ENCODE measurements around the gene ULK1. TPM values are rescaled to one million over a fixed set of nuclear protein-coding genes. Genes with fewer than 3 reads are reported as not detected.
"Not testable (repeated sequence)": the region's sequence is repeated elsewhere in the genome, so short reads cannot be mapped to it uniquely, and the experiment has no call there.

Gene ULK1
- total and polyA plus RNA-seq, 3 donors from 2014 or later: 29.2 to 53.5 (median 49.9) TPM

DNA sequence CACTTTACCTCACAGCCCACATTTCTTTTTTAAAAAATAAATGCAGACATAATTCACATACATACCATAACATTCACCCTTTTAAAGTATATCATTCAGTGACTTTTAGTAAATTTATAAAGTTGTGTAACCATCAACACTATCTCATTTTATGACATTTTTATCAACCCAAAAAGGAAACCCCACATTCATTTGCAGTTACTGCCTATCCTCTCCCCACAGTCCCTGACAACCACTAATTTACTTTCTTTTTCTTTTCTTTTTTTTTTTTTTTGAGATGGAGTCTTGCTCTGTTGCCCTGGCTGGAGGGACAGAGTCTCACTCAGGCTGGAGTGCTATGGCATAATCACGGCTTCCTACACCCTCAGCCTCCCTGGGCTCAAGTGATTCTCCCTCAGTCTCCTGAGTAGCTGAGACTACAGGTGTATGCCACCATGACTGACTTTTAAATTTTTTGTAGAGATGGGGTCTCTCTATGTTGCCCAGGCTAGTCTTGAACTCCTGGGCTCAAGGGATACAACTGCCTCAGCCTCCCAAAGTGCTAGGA, 53.8 kb downstream of the ULK1 start:
- Histone ChIP-seq H3K27me3 (no peaks in the 10 kb centered on the region), H3K36me3 (ENCODE audit: low read depth, missing control alignments) (no peaks in the 10 kb centered on the region), H3K27ac (peak overlapping the region in 1 of 2 donors; percentile 88), H3K4me3 (no peak overlapping the region), H3K4me1 (peaks cover 7% of the 10 kb centered on the region), H3K9me3 (no peaks in the 10 kb centered on the region)
- DNase-seq: peak; percentile 12
- TF ChIP-seq, protein P1, sequence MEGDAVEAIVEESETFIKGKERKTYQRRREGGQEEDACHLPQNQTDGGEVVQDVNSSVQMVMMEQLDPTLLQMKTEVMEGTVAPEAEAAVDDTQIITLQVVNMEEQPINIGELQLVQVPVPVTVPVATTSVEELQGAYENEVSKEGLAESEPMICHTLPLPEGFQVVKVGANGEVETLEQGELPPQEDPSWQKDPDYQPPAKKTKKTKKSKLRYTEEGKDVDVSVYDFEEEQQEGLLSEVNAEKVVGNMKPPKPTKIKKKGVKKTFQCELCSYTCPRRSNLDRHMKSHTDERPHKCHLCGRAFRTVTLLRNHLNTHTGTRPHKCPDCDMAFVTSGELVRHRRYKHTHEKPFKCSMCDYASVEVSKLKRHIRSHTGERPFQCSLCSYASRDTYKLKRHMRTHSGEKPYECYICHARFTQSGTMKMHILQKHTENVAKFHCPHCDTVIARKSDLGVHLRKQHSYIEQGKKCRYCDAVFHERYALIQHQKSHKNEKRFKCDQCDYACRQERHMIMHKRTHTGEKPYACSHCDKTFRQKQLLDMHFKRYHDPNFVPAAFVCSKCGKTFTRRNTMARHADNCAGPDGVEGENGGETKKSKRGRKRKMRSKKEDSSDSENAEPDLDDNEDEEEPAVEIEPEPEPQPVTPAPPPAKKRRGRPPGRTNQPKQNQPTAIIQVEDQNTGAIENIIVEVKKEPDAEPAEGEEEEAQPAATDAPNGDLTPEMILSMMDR (IDR thresholded peaks at IDR 0.05): no peak
- no peak for TF ChIP-seq POLR2A (IDR thresholded peaks at IDR 0.05)
- WGBS, 2 donors: 60 to 88% methylated on average over 1 of the region's 1 CpG
- intact Hi-C loops (cut with DNase I; ENCODE audit: low total_unique reads): no loop called here

DNA sequence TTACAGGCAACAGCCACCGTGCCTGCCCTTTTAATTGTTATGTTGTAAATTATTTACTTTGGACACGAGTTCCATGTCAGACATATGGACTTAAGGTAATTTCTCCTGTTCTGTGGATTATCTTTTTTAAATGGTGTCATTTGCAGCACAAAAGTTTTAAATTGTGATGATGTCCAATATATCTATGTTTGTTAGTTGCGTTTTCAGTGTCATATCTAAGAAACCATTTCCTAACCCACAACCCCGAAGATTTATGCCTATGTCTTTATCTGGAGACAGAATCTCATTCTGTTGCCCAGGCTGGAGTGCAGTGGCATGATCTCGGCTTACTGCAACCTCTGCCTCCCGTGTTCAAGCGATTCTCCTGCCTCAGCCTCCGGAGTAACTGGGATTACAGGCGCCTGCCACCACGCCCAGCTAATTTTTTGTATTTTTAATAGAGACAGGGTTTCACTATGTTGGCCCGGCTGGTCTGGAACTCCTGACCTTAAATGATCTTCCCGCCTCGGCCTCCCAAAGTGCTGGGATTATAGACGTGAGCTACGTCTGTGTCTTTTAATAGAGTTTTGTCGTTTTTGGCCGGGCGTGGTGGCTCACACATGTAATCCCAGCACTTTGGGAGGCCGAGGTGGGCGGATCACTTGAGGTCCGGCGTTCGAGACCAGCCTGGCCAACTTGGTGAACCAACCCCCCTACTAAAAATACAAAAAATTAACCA, 54.5 kb downstream of the ULK1 start:
- Histone ChIP-seq H3K27ac (peak overlapping the region; percentile 65 to 88), H3K4me3 (peak overlapping the region; percentile 78 to 99)
- intact Hi-C loops (cut with DNase I; ENCODE audit: low total_unique reads); DNase-seq; H3K4me1 ChIP-seq; H3K9me3 ChIP-seq; H3K27me3 ChIP-seq; H3K36me3 ChIP-seq (ENCODE audit: low read depth, missing control alignments): not testable (repeated sequence)
- WGBS, 2 donors: 31 to 58% methylated on average over 23 of the region's 23 CpGs

DNA sequence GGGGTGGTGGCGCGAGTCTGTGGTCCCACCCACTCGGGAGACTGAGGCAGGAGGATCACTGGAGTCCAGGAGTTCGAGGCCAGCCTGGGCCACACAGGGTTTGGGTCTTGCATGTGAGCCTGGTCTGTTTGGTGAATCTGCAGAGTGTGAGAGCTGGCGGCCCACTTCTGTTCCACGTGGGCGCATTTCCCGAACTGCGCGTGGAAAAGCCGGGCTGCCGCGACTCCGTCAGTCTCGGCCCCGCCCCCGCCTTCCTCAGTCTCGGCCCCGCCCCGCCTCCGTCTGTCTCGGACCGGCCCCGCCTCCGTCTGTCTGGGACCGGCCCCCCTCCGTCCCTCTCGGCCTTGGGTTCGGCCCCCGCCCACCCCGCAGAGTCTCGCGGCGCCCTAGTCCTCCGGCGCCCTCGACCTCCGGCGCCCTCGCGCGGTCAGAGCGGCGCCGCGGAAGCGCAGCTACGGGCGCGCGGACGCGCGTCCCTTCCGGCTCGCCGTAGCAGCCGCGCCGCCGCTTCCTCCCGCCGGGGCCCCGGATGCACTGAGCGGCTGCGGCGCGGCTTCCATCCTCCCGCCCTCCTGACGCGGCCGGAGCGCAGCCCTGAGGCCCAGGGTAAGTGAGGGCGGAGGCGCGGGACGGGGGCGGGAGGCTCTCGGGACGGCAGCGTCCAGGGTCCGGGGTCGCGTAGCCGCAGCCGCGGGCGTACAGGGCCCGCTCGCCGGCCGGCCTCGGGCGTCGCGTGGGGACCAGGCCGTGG, 55.2 kb downstream of the ULK1 start, which contains the start of gene EP400:
TSS of gene EP400 (plus strand) at position 512 of the 751 bp plus-strand sequence. CDS start 10,678 bp downstream, outside the sequence.
- intact Hi-C loops (cut with DNase I; ENCODE audit: low total_unique reads): no loop called here
- DNase-seq: peak; percentile 98
- Histone ChIP-seq H3K4me1 (peaks cover 7% of the 10 kb centered on the region), H3K27me3 (no peaks in the 10 kb centered on the region), H3K27ac (peak within 1 kb of the TSS; percentile 65 to 88), H3K36me3 (ENCODE audit: low read depth, missing control alignments) (no peaks in the 10 kb centered on the region), H3K9me3 (no peaks in the 10 kb centered on the region), H3K4me3 (peak within 1 kb of the TSS; percentile 78 to 99)
- no peak for TF ChIP-seq POLR2A (IDR thresholded peaks at IDR 0.05)
- TF ChIP-seq, protein P1 (IDR thresholded peaks at IDR 0.05): peak; percentile 54 to 58 (median 58)
- 0 to 2% methylated on average over 1 to 80 of the region's 97 CpGs for WGBS, 2 donors

DNA sequence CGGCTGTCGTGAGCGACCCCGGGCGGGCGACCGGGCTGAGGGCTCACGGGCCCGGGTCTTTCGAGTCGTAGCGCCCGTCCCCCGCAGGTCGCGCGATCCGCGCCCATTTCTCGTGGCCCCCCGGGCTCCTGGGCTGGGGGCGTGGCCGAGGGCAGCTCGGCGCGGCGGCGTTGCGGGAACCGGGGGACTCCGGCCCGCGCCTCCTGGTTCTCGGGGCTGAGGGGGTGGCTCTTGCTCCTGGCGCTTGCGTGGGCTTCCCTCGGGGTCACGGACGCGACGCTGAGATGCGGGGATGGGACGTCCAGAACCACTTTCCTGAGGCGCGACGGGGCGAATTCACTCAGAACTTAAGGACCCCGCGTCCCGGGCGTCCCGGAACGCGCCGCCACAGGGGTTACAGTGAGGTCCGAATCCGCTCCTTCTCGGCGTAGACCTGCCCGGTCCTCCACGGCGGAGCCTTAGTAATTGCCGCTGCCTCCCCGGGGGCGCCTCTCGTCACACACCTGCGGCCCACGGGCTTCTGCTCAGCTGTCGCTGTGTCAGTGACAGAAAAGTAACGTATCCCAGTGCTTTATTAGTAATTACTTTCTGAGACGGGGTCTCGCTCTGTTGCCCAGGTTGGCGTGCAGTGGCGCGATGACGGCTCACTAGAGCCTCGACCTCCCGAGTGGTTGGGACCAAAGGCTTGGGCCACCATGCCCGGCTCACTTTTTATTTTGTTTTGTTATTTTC, 55.9 kb downstream of the ULK1 start:
- WGBS, 2 donors: 0 to 1% methylated on average over 13 to 66 of the region's 79 CpGs
- TF ChIP-seq POLR2A (IDR thresholded peaks at IDR 0.05): no peak
- TF ChIP-seq, protein P1 (IDR thresholded peaks at IDR 0.05): no peak
- intact Hi-C loops (cut with DNase I; ENCODE audit: low total_unique reads): no loop called here
- Histone ChIP-seq H3K9me3 (no peaks in the 10 kb centered on the region), H3K4me3 (peak overlapping the region; percentile 78 to 99), H3K27me3 (no peaks in the 10 kb centered on the region), H3K4me1 (peaks cover 7% of the 10 kb centered on the region), H3K27ac (peak overlapping the region; percentile 59 to 88), H3K36me3 (ENCODE audit: low read depth, missing control alignments) (no peaks in the 10 kb centered on the region)
- peak; percentile 25 for DNase-seq

DNA sequence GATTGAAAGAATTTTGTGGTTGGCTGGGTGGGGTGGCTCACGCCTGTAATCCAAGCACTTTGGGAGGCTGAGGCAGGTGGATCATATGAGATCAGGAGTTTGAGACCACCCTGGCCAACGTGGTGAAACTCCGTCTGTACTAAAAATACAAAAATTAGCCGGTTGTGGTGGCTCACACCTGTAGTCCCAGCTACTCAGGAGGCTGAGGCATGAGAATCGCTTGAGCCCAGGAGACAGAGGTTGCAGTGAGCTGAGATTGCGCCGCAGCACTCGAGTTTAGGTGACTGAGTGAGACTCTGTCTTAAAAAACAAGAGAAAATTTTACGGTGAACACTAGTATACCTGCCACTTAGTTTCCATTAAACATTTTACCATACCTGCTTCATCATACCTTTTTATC, 59.4 kb downstream of the ULK1 start:
- intact Hi-C loops (cut with DNase I; ENCODE audit: low total_unique reads): not testable (repeated sequence)
- DNase-seq: peak; percentile 2
- 92 to 94% methylated on average over 9 of the region's 9 CpGs for WGBS, 2 donors

DNA sequence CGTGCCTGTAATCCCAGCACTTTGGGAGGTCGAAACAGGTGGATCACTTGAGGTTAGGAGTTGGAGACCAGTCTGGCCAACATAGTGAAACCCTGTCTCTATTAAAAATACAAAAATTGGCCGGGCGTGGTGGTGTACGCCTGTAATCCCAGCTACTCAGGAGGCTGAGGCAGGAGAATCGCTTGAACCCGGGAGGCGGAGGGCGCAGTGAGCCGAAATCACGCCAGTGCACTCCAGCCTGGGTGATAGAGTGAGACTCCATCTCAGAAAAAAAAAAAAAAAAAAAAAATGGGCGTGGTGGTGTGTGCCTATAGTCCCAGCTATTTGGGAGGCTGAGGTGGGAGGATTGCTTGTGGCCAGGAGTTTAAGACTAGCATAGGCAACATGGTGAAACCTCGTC, 60.0 kb downstream of the ULK1 start:
- peaks cover 21% of the 10 kb centered on the region for H3K4me1 ChIP-seq
- intact Hi-C loops (cut with DNase I; ENCODE audit: low total_unique reads); H3K27me3 ChIP-seq: not testable (repeated sequence)

More for the DNA sequence above, 59.4 kb downstream of the ULK1 start:
- H3K27me3 ChIP-seq; H3K9me3 ChIP-seq; H3K36me3 ChIP-seq (ENCODE audit: low read depth, missing control alignments); H3K4me3 ChIP-seq; H3K27ac ChIP-seq: not testable (repeated sequence)
- H3K4me1 ChIP-seq: peaks cover 16% of the 10 kb centered on the region

More for the DNA sequence above, 60.0 kb downstream of the ULK1 start:
- peak; percentile 1 for DNase-seq
- not testable (repeated sequence) for H3K36me3 ChIP-seq (ENCODE audit: low read depth, missing control alignments); H3K27ac ChIP-seq; H3K4me3 ChIP-seq; H3K9me3 ChIP-seq
- 90 to 96% methylated on average over 13 of the region's 13 CpGs for WGBS, 2 donors
